BLaER1 (cell line): ENCODE measurements around the gene NEK11.
"Not testable (repeated sequence)": the region's sequence is repeated elsewhere in the genome, so short reads cannot be mapped to it uniquely, and the experiment has no call there.

Experiments used
- H3K27ac ChIP-seq: shearing (Covaris generic); formaldehyde crosslinking; 2 replicates; pipeline ENCODE4 v1.8.1; 2022
- H3K27me3 ChIP-seq: shearing (Covaris generic); formaldehyde crosslinking; 2 replicates; pipeline ENCODE4 v1.8.1; 2022
- H3K36me3 ChIP-seq: shearing (Covaris generic); formaldehyde crosslinking; 2 replicates; pipeline ENCODE4 v1.8.1; 2022
- H3K4me1 ChIP-seq: shearing (Covaris generic); formaldehyde crosslinking; 2 replicates; pipeline ENCODE4 v1.8.1; 2022
- H3K4me2 ChIP-seq: shearing (Covaris generic); formaldehyde crosslinking; 2 replicates; pipeline ENCODE4 v1.8.1; 2022
- H3K4me3 ChIP-seq: shearing (Covaris generic); formaldehyde crosslinking; 2 replicates; pipeline ENCODE4 v1.8.1; 2022
- H3K9ac ChIP-seq: shearing (Covaris generic); formaldehyde crosslinking; 2 replicates; pipeline ENCODE4 v1.8.1; 2022
- H3K9me3 ChIP-seq: shearing (Covaris generic); formaldehyde crosslinking; 2 replicates; pipeline ENCODE4 v1.8.1; 2022
- H4K20me1 ChIP-seq: shearing (Covaris generic); formaldehyde crosslinking; 2 replicates; pipeline ENCODE4 v1.8.1; 2022
- Cebpa-rat ChIP-seq: shearing (Covaris generic); IDR thresholded peaks from 2 replicates; pipeline ENCODE4 v1.8.1; 2022

NEK11 gene

GRCh38 chr3:131315162-131315561, 288.5 kb downstream of the NEK11 start:
- H3K4me3 ChIP-seq, result no peak overlapping the region
- no peaks in the 10 kb centered on the region for H3K27me3 ChIP-seq
- no peak for TF ChIP-seq Cebpa-rat
- H3K27ac ChIP-seq, result no peak overlapping the region
- no peaks in the 10 kb centered on the region for H3K4me1 ChIP-seq
- no peaks in the 10 kb centered on the region for H3K9me3 ChIP-seq
- no peak overlapping the region for H3K9ac ChIP-seq
- no peaks in the 10 kb centered on the region for H3K36me3 ChIP-seq
- no peaks in the 10 kb centered on the region for H4K20me1 ChIP-seq
- no peak overlapping the region for H3K4me2 ChIP-seq

- Histone ChIP-seq H4K20me1 (no peaks in the 10 kb centered on the region), H3K9me3 (no peaks in the 10 kb centered on the region), H3K4me3 (no peak overlapping the region), H3K4me2 (no peak overlapping the region), H3K27ac (no peak overlapping the region), H3K4me1 (no peaks in the 10 kb centered on the region), H3K36me3 (no peaks in the 10 kb centered on the region), H3K9ac (no peak overlapping the region), H3K27me3 (no peaks in the 10 kb centered on the region)
- TF ChIP-seq Cebpa-rat, result no peak
These were observed 291.0 kb downstream of the NEK11 start for GRCh38 chr3:131317667-131318066.

- H3K27me3 ChIP-seq, result no peaks in the 10 kb centered on the region
- H3K4me1 ChIP-seq, result no peaks in the 10 kb centered on the region
- no peak overlapping the region for H3K4me2 ChIP-seq
- no peak for TF ChIP-seq Cebpa-rat
- no peaks in the 10 kb centered on the region for H4K20me1 ChIP-seq
- no peak overlapping the region for H3K4me3 ChIP-seq
- no peaks in the 10 kb centered on the region for H3K36me3 ChIP-seq
- no peaks in the 10 kb centered on the region for H3K9me3 ChIP-seq
- no peak overlapping the region for H3K27ac ChIP-seq
- H3K9ac ChIP-seq, result no peak overlapping the region
These were observed 296.3 kb downstream of the NEK11 start for GRCh38 chr3:131323014-131323413.

GRCh38 chr3:131323792-131324191, 297.1 kb downstream of the NEK11 start:
- H3K4me3 ChIP-seq, result no peak overlapping the region

GRCh38 chr3:131324923-131325322, 298.2 kb downstream of the NEK11 start:
- Histone ChIP-seq H4K20me1 (no peaks in the 10 kb centered on the region), H3K27me3 (no peaks in the 10 kb centered on the region), H3K9me3 (no peaks in the 10 kb centered on the region), H3K4me2 (no peak overlapping the region), H3K9ac (no peak overlapping the region), H3K4me3 (no peak overlapping the region), H3K4me1 (no peaks in the 10 kb centered on the region), H3K36me3 (no peaks in the 10 kb centered on the region), H3K27ac (no peak overlapping the region)
- TF ChIP-seq Cebpa-rat, result no peak

More at GRCh38 chr3:131323792-131324191, 297.1 kb downstream of the NEK11 start:
- H3K9me3 ChIP-seq, result no peaks in the 10 kb centered on the region
- H4K20me1 ChIP-seq, result no peaks in the 10 kb centered on the region
- no peak overlapping the region for H3K4me2 ChIP-seq
- no peak overlapping the region for H3K9ac ChIP-seq
- H3K27ac ChIP-seq, result no peak overlapping the region
- H3K27me3 ChIP-seq, result no peaks in the 10 kb centered on the region
- no peaks in the 10 kb centered on the region for H3K36me3 ChIP-seq
- no peaks in the 10 kb centered on the region for H3K4me1 ChIP-seq
- TF ChIP-seq Cebpa-rat, result no peak

- no peaks in the 10 kb centered on the region for H4K20me1 ChIP-seq
- H3K36me3 ChIP-seq, result no peaks in the 10 kb centered on the region
- no peaks in the 10 kb centered on the region for H3K4me1 ChIP-seq
- no peak overlapping the region for H3K27ac ChIP-seq
- H3K27me3 ChIP-seq, result no peaks in the 10 kb centered on the region
- H3K4me3 ChIP-seq, result no peak overlapping the region
- no peak overlapping the region for H3K9ac ChIP-seq
- no peak overlapping the region for H3K4me2 ChIP-seq
- TF ChIP-seq Cebpa-rat, result no peak
- no peaks in the 10 kb centered on the region for H3K9me3 ChIP-seq
These were observed 299.6 kb downstream of the NEK11 start for GRCh38 chr3:131326307-131326706.

GRCh38 chr3:131328721-131329120, 302.0 kb downstream of the NEK11 start:
- Histone ChIP-seq H3K27ac (no peak overlapping the region), H3K4me3 (no peak overlapping the region), H3K27me3 (no peaks in the 10 kb centered on the region), H3K9me3 (no peaks in the 10 kb centered on the region), H3K4me1 (no peaks in the 10 kb centered on the region), H3K4me2 (no peak overlapping the region), H3K36me3 (no peaks in the 10 kb centered on the region), H4K20me1 (no peaks in the 10 kb centered on the region), H3K9ac (no peak overlapping the region)
- no peak for TF ChIP-seq Cebpa-rat

GRCh38 chr3:131329774-131330173, 303.1 kb downstream of the NEK11 start:
- Histone ChIP-seq H3K9ac (no peak overlapping the region), H3K9me3 (no peaks in the 10 kb centered on the region), H3K4me1 (no peaks in the 10 kb centered on the region), H3K4me2 (no peak overlapping the region), H3K27me3 (no peaks in the 10 kb centered on the region), H3K4me3 (no peak overlapping the region), H3K36me3 (no peaks in the 10 kb centered on the region), H4K20me1 (no peaks in the 10 kb centered on the region), H3K27ac (no peak overlapping the region)
- TF ChIP-seq Cebpa-rat, result no peak

GRCh38 chr3:131331456-131332085, 304.9 kb downstream of the NEK11 start:
- not testable (repeated sequence) for H3K4me3 ChIP-seq, H3K27me3 ChIP-seq, H3K9ac ChIP-seq, H3K27ac ChIP-seq, H4K20me1 ChIP-seq, H3K9me3 ChIP-seq, H3K36me3 ChIP-seq, H3K4me1 ChIP-seq, H3K4me2 ChIP-seq

GRCh38 chr3:131338948-131339640, 312.4 kb downstream of the NEK11 start:
- no peak for TF ChIP-seq Cebpa-rat
- Histone ChIP-seq H3K4me2 (no peak overlapping the region), H3K36me3 (no peaks in the 10 kb centered on the region), H3K27ac (no peak overlapping the region), H3K9me3 (peaks cover 10% of the 10 kb centered on the region), H4K20me1 (no peaks in the 10 kb centered on the region), H3K4me3 (no peak overlapping the region), H3K4me1 (no peaks in the 10 kb centered on the region), H3K9ac (no peak overlapping the region), H3K27me3 (no peaks in the 10 kb centered on the region)
